ENCODE data around the gene ZNF175.
"Not testable (repeated sequence)": the region's sequence is repeated elsewhere in the genome, so short reads cannot be mapped to it uniquely, and the experiment has no call there.

ZNF175 gene

GRCh38 chr19:51593138-51593890 is 22.2 kb downstream of the ZNF175 start:
- no peak for DNase-seq

- peak; percentile 59 for DNase-seq
These were observed 23.1 kb downstream of the ZNF175 start for GRCh38 chr19:51593969-51594773.

GRCh38 chr19:51594774-51595109 is 23.7 kb downstream of the ZNF175 start:
- DNase-seq: no peak

- no peak for DNase-seq
These were observed 24.4 kb downstream of the ZNF175 start for GRCh38 chr19:51595190-51596175.

- no peak for DNase-seq
These were observed 27.3 kb downstream of the ZNF175 start for GRCh38 chr19:51598159-51598915.

- DNase-seq: no peak
These were observed 28.0 kb downstream of the ZNF175 start for GRCh38 chr19:51599084-51599483.

GRCh38 chr19:51600940-51601580 is 30.0 kb downstream of the ZNF175 start:
- no peak for DNase-seq

- no peak for DNase-seq
These were observed 31.2 kb downstream of the ZNF175 start for GRCh38 chr19:51602189-51602854.

GRCh38 chr19:51607077-51607476 is 36.0 kb downstream of the ZNF175 start:
- DNase-seq: no peak

- no peak for DNase-seq
These were observed 37.0 kb downstream of the ZNF175 start for GRCh38 chr19:51607920-51608562.

GRCh38 chr19:51610576-51610975 is 39.5 kb downstream of the ZNF175 start:
- no peak for DNase-seq

GRCh38 chr19:51614789-51615188 is 43.7 kb downstream of the ZNF175 start:
- no peak for DNase-seq

GRCh38 chr19:51615991-51616390 is 44.9 kb downstream of the ZNF175 start:
- DNase-seq: no peak

GRCh38 chr19:51621178-51621577 is 50.1 kb downstream of the ZNF175 start:
- no peak for DNase-seq

GRCh38 chr19:51626675-51627074 is 55.6 kb downstream of the ZNF175 start:
- no peak for DNase-seq

- DNase-seq: no peak
These were observed 56.5 kb downstream of the ZNF175 start for GRCh38 chr19:51627491-51628138.

- DNase-seq: no peak
These were observed 57.3 kb downstream of the ZNF175 start for GRCh38 chr19:51628153-51628939.

GRCh38 chr19:51630315-51630714 is 59.2 kb downstream of the ZNF175 start, which contains the start of gene SIGLEC5:
Gene SIGLEC5, minus strand, starts transcription at chr19:51630401. Its CDS starts 66 bp downstream, at chr19:51630335.
- DNase-seq: not testable (repeated sequence)

GRCh38 chr19:51632126-51632525 is 61.0 kb downstream of the ZNF175 start:
- DNase-seq: no peak

All from NCI-H2029 treated with DMSO at 0.1 percent for 48 hours (cell line).